Uterus (tissue), 2 donors: Measurements from ENCODE around the gene DENND2D.

ENCODE experiments used
- POLR2A ChIP-seq, 2 donors: fragments of 450-650 bp; IDR thresholded peaks; one replicate each; pipeline ENCODE4 v1.6.1; 2016; ENCODE audit warnings: antibody characterized with exemption in 2 of 2, mild to moderate bottlenecking in 1 of 2, moderate library complexity in 1 of 2
- TF ChIP-seq, protein P1 (sequence below), 4 experiments: fragments of 200-600 bp in 2 of 4; fragments of 450-650 bp in 2 of 4; sonication (generic) in 2 of 4; IDR thresholded peaks; one replicate each; pipeline ENCODE4 v1.5.1; 2016 to 2019; ENCODE audit warnings: antibody characterized with exemption in 4 of 4, mild to moderate bottlenecking in 2 of 4, moderate library complexity in 1 of 4

GRCh38 chr1:111232134-111232533 is 31.7 kb upstream of the DENND2D start:
- TF ChIP-seq, protein P1, sequence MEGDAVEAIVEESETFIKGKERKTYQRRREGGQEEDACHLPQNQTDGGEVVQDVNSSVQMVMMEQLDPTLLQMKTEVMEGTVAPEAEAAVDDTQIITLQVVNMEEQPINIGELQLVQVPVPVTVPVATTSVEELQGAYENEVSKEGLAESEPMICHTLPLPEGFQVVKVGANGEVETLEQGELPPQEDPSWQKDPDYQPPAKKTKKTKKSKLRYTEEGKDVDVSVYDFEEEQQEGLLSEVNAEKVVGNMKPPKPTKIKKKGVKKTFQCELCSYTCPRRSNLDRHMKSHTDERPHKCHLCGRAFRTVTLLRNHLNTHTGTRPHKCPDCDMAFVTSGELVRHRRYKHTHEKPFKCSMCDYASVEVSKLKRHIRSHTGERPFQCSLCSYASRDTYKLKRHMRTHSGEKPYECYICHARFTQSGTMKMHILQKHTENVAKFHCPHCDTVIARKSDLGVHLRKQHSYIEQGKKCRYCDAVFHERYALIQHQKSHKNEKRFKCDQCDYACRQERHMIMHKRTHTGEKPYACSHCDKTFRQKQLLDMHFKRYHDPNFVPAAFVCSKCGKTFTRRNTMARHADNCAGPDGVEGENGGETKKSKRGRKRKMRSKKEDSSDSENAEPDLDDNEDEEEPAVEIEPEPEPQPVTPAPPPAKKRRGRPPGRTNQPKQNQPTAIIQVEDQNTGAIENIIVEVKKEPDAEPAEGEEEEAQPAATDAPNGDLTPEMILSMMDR (IDR thresholded peaks at IDR 0.05), result no peak
- TF ChIP-seq POLR2A (IDR thresholded peaks at IDR 0.05), result no peak
